DOHH2 (cell line): Measurements from ENCODE around the gene TARS2.

Experiments used
- H3F3A ChIP-seq: fragments of 200-600 bp; sonication (generic), shearing (Covaris generic); 2 replicates; pipeline ENCODE4 v1.6.0; 2016; ENCODE audit warnings: antibody characterized with exemption, mild to moderate bottlenecking; ENCODE audit not compliant: control insufficient read depth, insufficient read depth
- H3K27ac ChIP-seq: fragments of 200-600 bp; sonication (generic); 2 replicates; pipeline ENCODE4 v1.5.1; 2014; ENCODE audit warnings: low read depth, mild to moderate bottlenecking, low read length, moderate library complexity
- H3K27me3 ChIP-seq: fragments of 200-600 bp; sonication (generic); 2 replicates; pipeline ENCODE4 v1.6.1; 2014; ENCODE audit warnings: mild to moderate bottlenecking, low read length, mixed read lengths; ENCODE audit not compliant: control insufficient read depth
- H3K36me3 ChIP-seq: fragments of 200-600 bp; sonication (generic); 2 replicates; pipeline ENCODE4 v1.6.1; 2014; ENCODE audit warnings: mild to moderate bottlenecking, low read length, moderate library complexity, mixed read lengths; ENCODE audit not compliant: control insufficient read depth
- H3K4me1 ChIP-seq: fragments of 200-600 bp; sonication (generic); 2 replicates; pipeline ENCODE4 v1.6.1; 2014; ENCODE audit warnings: mild to moderate bottlenecking, low read length, mixed read lengths; ENCODE audit not compliant: control insufficient read depth
- H3K4me2 ChIP-seq: fragments of 200-600 bp; sonication (generic); 2 replicates; pipeline ENCODE4 v1.6.0; 2014; ENCODE audit warnings: mild to moderate bottlenecking, low read length, moderate library complexity
- H3K4me3 ChIP-seq: fragments of 200-600 bp; sonication (generic); 2 replicates; pipeline ENCODE4 v1.5.1; 2014; ENCODE audit warnings: mild to moderate bottlenecking, low read length, mixed read lengths
- H3K79me2 ChIP-seq: fragments of 200-600 bp; sonication (generic); 2 replicates; pipeline ENCODE4 v1.6.1; 2014; ENCODE audit warnings: mild to moderate bottlenecking, low read length, mixed read lengths; ENCODE audit not compliant: control insufficient read depth
- H3K9me2 ChIP-seq: fragments of 200-600 bp; sonication (generic); replicated peaks from 2 replicates; pipeline ENCODE4 v1.6.1; 2014; ENCODE audit warnings: mild to moderate bottlenecking, low read length, mixed read lengths; ENCODE audit not compliant: control insufficient read depth
- H3K9me3 ChIP-seq: fragments of 200-600 bp; sonication (generic); 2 replicates; pipeline ENCODE4 v1.6.1; 2014; ENCODE audit warnings: antibody characterized with exemption, low read length, mixed read lengths; ENCODE audit not compliant: control insufficient read depth, insufficient read depth
- H4K20me1 ChIP-seq: fragments of 200-600 bp; sonication (generic); 2 replicates; pipeline ENCODE4 v1.6.0; 2014; ENCODE audit warnings: low read depth, mild to moderate bottlenecking, antibody characterized with exemption, low read length, moderate library complexity; ENCODE audit not compliant: control insufficient read depth, insufficient read depth
- CTCF ChIP-seq: fragments of 200-600 bp; sonication (generic); IDR thresholded peaks from one replicate; pipeline ENCODE4 v1.5.1; 2014; ENCODE audit warnings: antibody characterized with exemption, mild to moderate bottlenecking, low read depth, low read length; ENCODE audit not compliant: poor library complexity, severe bottlenecking
- EZH2phosphoT487 ChIP-seq: fragments of 200-600 bp; sonication (generic); IDR thresholded peaks from 2 replicates; pipeline ENCODE4 v1.6.1; 2017; ENCODE audit warnings: borderline replicate concordance, mild to moderate bottlenecking, antibody characterized with exemption, low read length, moderate library complexity, mixed read lengths

TARS2 gene

GRCh38 chr1:150456146-150456647, 31.0 kb upstream of the TARS2 start:
- peaks cover under 1% of the 10 kb centered on the region; the same call in 1 of the 2 replicates for H3K79me2 ChIP-seq
- H3K4me1 ChIP-seq, result no peaks in the 10 kb centered on the region
- no peak overlapping the region for H3K27ac ChIP-seq
- TF ChIP-seq EZH2phosphoT487 (no peak), CTCF (no peak)
- 0 out of 2 replicates have a peak, but pooled peaks cover 5% of the 10 kb centered on the region for H3F3A ChIP-seq
- no peaks in the 10 kb centered on the region for H3K9me2 ChIP-seq
- no peaks in the 10 kb centered on the region for H4K20me1 ChIP-seq
- no peak overlapping the region for H3K4me2 ChIP-seq
- no peak overlapping the region for H3K4me3 ChIP-seq
- H3K36me3 ChIP-seq, result peaks cover 58% of the 10 kb centered on the region
- H3K9me3 ChIP-seq, result no peaks in the 10 kb centered on the region
- H3K27me3 ChIP-seq, result no peaks in the 10 kb centered on the region

GRCh38 chr1:150464422-150464826, 22.8 kb upstream of the TARS2 start:
- TF ChIP-seq EZH2phosphoT487 (no peak), CTCF (peak; percentile 85)
- Histone ChIP-seq H3K27me3 (no peaks in the 10 kb centered on the region), H3K36me3 (peaks cover 45% of the 10 kb centered on the region), H3K4me2 (no peak overlapping the region), H4K20me1 (no peaks in the 10 kb centered on the region), H3K4me3 (no peak overlapping the region), H3K4me1 (no peaks in the 10 kb centered on the region), H3K27ac (no peak overlapping the region), H3K9me2 (no peaks in the 10 kb centered on the region), H3K9me3 (no peaks in the 10 kb centered on the region), H3F3A (peaks cover 12% of the 10 kb centered on the region), H3K79me2 (no peaks in the 10 kb centered on the region)

GRCh38 chr1:150466964-150467363, 20.3 kb upstream of the TARS2 start:
- Histone ChIP-seq H3K36me3 (peaks cover 56% of the 10 kb centered on the region), H3K4me3 (no peak overlapping the region), H3K4me2 (no peak overlapping the region), H4K20me1 (no peaks in the 10 kb centered on the region; the same call in 1 of the 2 replicates), H3K27me3 (no peaks in the 10 kb centered on the region), H3K9me2 (no peaks in the 10 kb centered on the region), H3K9me3 (no peaks in the 10 kb centered on the region), H3F3A (peaks cover 10% of the 10 kb centered on the region), H3K27ac (no peak overlapping the region), H3K79me2 (no peaks in the 10 kb centered on the region), H3K4me1 (no peaks in the 10 kb centered on the region)
- no peak for TF ChIP-seq EZH2phosphoT487
- TF ChIP-seq CTCF, result no peak
